ENCODE data around the gene ZNF506. TPM values are rescaled to one million over a fixed set of nuclear protein-coding genes. Genes with fewer than 3 reads are reported as not detected.

Gene ZNF506
- total RNA-seq, 1 donor from 2014 or later, result 24.5 TPM

DNA sequence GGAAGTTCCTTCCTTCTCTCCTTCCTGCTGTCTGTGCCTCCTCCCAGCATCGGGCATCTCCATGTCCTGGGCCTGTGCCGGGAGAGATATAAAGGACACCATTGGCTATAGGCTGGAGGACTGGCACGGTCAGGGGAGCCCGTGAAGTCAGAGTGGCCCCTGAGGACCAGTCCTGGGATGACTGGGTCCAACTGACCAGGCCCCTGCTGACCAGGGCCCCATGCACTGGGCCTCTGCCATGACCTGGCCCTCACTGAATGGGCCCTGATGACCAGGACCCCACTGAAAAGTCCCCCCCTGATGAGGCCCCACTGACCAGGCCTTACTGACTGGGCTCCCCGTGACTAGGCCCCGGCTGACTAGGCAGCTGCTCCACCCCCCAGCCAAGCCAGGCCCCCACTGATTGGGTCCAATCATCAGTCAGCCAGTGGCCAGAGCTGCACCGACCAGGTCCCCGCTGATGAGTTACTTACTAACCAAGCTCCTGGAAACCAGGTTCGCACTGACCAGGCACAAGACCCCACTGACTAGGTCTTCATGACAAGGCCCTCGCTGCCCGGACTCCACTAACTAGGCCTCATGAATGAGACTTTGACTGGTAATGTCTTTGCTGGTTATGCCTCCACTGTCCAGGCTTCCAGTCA is 68.7 kb downstream of the ZNF506 start:
- no peaks in the 10 kb centered on the region for H3K9me3 ChIP-seq
- H3K36me3 ChIP-seq, result no peaks in the 10 kb centered on the region
- intact Hi-C loops (cut with DNase I), result no loop called here
- H3K27me3 ChIP-seq (ENCODE audit: low read depth), result no peaks in the 10 kb centered on the region
- DNase-seq, result no peak
- no peak for ATAC-seq
- H3K4me1 ChIP-seq, result no peaks in the 10 kb centered on the region
- no peak overlapping the region for H3K4me3 ChIP-seq
- no peak overlapping the region for H3K27ac ChIP-seq
- TF ChIP-seq, protein P1, sequence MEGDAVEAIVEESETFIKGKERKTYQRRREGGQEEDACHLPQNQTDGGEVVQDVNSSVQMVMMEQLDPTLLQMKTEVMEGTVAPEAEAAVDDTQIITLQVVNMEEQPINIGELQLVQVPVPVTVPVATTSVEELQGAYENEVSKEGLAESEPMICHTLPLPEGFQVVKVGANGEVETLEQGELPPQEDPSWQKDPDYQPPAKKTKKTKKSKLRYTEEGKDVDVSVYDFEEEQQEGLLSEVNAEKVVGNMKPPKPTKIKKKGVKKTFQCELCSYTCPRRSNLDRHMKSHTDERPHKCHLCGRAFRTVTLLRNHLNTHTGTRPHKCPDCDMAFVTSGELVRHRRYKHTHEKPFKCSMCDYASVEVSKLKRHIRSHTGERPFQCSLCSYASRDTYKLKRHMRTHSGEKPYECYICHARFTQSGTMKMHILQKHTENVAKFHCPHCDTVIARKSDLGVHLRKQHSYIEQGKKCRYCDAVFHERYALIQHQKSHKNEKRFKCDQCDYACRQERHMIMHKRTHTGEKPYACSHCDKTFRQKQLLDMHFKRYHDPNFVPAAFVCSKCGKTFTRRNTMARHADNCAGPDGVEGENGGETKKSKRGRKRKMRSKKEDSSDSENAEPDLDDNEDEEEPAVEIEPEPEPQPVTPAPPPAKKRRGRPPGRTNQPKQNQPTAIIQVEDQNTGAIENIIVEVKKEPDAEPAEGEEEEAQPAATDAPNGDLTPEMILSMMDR (IDR thresholded peaks at IDR 0.05), result no peak

DNA sequence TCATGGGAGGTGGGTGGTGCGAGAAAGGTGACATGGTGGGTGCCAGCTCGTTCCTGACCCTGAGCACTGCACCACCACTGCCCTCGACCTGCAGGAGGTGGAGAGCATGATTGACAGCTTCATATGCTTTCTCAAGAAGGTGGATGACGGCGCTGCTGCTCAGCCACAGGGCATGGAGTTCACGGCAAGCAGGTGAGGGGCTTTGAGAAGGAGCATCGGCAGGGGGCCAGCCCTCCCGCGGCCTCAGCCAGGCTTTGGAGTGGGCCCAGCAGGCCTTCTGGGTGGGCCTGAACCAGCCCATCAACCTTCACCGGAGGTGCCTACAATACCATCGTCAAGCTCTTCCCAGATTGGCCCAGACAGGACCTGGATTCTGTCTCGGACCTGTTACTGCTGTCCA is 69.7 kb downstream of the ZNF506 start:
- TF ChIP-seq, protein P1 (IDR thresholded peaks at IDR 0.05), result no peak
- no peak overlapping the region for H3K27ac ChIP-seq
- no peak for ATAC-seq
- intact Hi-C loops (cut with DNase I), result no loop called here
- H3K36me3 ChIP-seq, result no peaks in the 10 kb centered on the region
- no peak overlapping the region for H3K4me3 ChIP-seq
- no peaks in the 10 kb centered on the region for H3K4me1 ChIP-seq
- H3K27me3 ChIP-seq (ENCODE audit: low read depth), result no peaks in the 10 kb centered on the region
- no peak for DNase-seq
- no peaks in the 10 kb centered on the region for H3K9me3 ChIP-seq

DNA sequence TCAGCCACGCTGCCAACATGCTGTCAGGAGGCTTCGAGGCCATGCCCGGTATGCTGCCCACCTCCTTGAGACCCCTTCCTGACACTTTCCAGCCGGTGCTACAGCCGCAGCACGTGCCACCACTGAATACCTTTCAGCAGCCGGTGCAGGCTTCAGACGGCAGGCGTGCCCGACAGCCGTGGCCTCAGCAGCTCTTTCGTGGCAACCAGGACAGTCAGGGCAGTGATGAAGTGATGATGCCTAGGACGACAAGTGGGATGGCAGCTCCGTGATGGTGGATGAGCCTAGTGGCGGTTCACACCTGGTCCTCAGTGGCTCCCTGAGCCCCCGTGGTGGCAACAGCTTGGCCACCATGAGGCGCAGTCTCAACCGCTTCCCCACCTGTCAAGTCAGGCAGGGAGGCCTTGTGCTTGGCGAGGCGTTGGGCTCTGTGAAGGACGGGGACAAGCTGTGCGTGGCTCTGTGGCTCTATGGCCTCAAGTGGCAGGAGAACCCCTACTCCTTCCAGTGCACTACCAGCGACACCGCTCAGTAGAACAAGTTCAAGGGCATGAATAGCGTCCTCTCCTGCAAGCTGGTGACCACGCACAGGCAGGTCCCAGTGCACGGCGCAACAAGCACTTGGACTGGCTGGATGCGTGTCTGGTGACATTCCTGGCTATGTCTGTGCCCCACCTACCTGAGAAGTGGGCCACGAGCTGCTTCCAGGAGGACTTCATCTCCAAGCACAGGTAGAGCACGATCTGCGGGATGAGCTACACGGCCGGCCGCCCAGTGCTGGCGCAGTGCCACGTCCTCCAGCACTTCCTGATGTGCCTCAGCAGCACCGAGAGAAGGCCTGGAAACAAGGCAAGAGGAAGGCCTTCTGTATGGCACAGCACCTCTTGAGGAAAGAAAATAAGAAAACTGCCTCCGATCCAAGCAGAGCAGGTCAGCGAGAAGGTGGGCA is 70.4 kb downstream of the ZNF506 start:
- no peak for ATAC-seq
- H3K27me3 ChIP-seq (ENCODE audit: low read depth), result no peaks in the 10 kb centered on the region
- no peaks in the 10 kb centered on the region for H3K9me3 ChIP-seq
- H3K27ac ChIP-seq, result no peak overlapping the region
- intact Hi-C loops (cut with DNase I), result no loop called here
- no peaks in the 10 kb centered on the region for H3K36me3 ChIP-seq
- no peak for DNase-seq
- TF ChIP-seq, protein P1 (IDR thresholded peaks at IDR 0.05), result no peak
- H3K4me1 ChIP-seq, result no peaks in the 10 kb centered on the region
- no peak overlapping the region for H3K4me3 ChIP-seq

DNA sequence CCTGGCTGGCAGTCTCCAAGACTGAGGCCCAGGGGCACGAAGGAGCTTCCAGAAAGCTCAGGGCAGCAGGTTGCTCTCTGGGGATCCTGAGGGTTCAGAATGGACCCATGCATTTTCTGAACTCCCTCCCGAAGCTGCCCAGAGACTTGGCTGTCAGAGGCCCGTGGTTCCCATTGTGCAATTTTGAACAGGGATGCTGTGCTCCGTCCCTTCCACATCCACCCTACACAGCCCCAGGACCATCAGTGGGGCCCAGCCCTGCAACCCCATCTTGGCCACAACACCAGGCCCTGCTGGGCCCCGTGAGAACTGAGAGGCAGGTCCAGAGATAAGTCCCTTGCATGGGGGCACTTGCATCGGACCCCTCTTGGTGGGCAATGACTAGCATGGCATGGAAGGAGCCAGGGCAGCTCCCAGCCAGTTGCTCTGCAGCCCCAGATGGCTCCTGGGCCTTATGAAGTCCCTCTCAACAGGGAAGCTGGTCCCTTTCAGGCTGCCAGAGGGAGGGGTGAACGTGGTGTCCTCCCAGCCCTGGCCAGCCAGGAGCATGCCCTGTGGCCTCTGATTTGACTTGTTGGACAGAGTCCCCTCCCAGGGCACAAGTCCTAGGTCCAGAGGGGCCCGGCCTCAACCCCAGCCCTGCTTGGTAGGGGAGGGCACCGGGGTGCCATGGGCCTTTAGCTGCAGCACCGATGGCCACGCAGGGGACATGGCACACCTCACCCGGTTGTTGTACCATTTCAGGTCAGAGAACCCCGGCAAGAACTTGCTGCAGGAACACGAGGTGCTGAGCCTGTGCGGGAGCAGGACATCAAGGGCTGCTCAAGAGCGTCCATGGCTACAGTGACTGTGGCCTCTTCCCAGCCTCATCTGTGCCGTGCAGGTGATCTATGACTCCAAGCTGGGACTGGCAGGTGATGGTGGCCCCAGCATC is 71.4 kb downstream of the ZNF506 start:
- no peak for DNase-seq
- ATAC-seq, result no peak
- TF ChIP-seq, protein P1 (IDR thresholded peaks at IDR 0.05), result no peak

More for the DNA sequence above, 71.4 kb downstream of the ZNF506 start:
- Histone ChIP-seq H3K4me1 (no peaks in the 10 kb centered on the region), H3K36me3 (no peaks in the 10 kb centered on the region), H3K27ac (no peak overlapping the region), H3K9me3 (no peaks in the 10 kb centered on the region), H3K4me3 (no peak overlapping the region), H3K27me3 (ENCODE audit: low read depth) (no peaks in the 10 kb centered on the region)
- intact Hi-C loops (cut with DNase I), result no loop called here

Data from lower lobe of right lung (tissue), 2 donors.